H1 (cell line): ENCODE results near the gene CACNB2. TPM values are rescaled to one million over a fixed set of nuclear protein-coding genes. Genes with fewer than 3 reads are reported as not detected.

Experiments
- HDAC6 ChIP-seq: IDR thresholded peaks from one replicate; pipeline ENCODE4 v1.7.1; 2012; ENCODE audit warnings: low read depth, mild to moderate bottlenecking, inconsistent platforms, low read length, moderate library complexity
- SIN3A ChIP-seq, 2 experiments: IDR thresholded peaks in 1 of 2; conservative IDR thresholded peaks in 1 of 2; 2 replicates each; pipeline ENCODE4 v1.6.1; 2011 to 2012; ENCODE audit warnings: low read length in 2 of 2, improper control_type of control experiment in 1 of 2, low read depth in 1 of 2, mild to moderate bottlenecking in 1 of 2
- SP2 ChIP-seq: IDR thresholded peaks from 2 replicates; pipeline ENCODE4 v1.6.1; 2012; ENCODE audit warnings: mild to moderate bottlenecking, low read length, inconsistent platforms
- TAF7 ChIP-seq: optimal IDR thresholded peaks from 2 replicates; pipeline ENCODE3; 2011; ENCODE audit warnings: low read depth, mild to moderate bottlenecking, inconsistent platforms, low read length, moderate library complexity, borderline replicate concordance
- polyA plus RNA-seq, 7 experiments: library from polyadenylated mRNA; depleted of rRNA in 3 of 7; stranded (reverse) in 5 of 7; unstranded in 2 of 7; fragments of >200 nt in 5 of 7; fragments of 200-250 nt in 2 of 7; gene quantifications; 1 replicate in 5 of 7; 2 replicates in 1 of 7; 4 replicates in 1 of 7; pipeline versions ENCODE4 v1.2.1 to v1.2.3, GENCODE V29; 2011 to 2013; ENCODE audit warnings: missing spikeins in 2 of 7, mixed read lengths in 2 of 7
- total RNA-seq: library from RNA; stranded (reverse); fragmentation: NEBNext Ultra II Directional; extraction: Animal tissue kit (Norgen Biotek cat#: 25700); gene quantifications from 2 replicates; pipeline ENCODE4 v1.2.1, GENCODE V29; 2021

Gene CACNB2
- total and polyA plus RNA-seq, 2 of the 8 experiments (the other 6 are each of a cell fraction or from before 2014, with no cell fraction given) = 2.4 to 3.2 TPM

GRCh38 chr10:18486438-18486837 lies 346.2 kb downstream of the CACNB2 start (continued):
- TF ChIP-seq SIN3A (conservative IDR thresholded peaks at IDR 0.05 in 1 of 2, IDR thresholded peaks at IDR 0.05 in 1 of 2; ENCODE audit: low read depth in 1 of 2, low read length in 2 of 2) (no peak), HDAC6 (no peak), SP2 (no peak), TAF7 (no peak)
- TF ChIP-seq, all 59 proteins: peak for 0
